SK-N-SH (cell line): ENCODE data around the gene DOCK4. TPM values are rescaled to one million over a fixed set of nuclear protein-coding genes. Genes with fewer than 3 reads are reported as not detected.

ENCODE experiments used
- CTCF ChIA-PET: fragments of 300-600, 350-600 bp; formaldehyde crosslinking; extraction: SDS; loops from one replicate; lab custom pipeline; 2021; lab: Yijun Ruan, JAX
- POLR2A ChIA-PET: fragments of 350-600 bp; sonication (Branson Sonifier 250); formaldehyde crosslinking; extraction: SDS; loops from one replicate; lab custom pipeline; 2020; ENCODE audit warnings: antibody characterized with exemption, inconsistent platforms; lab: Yijun Ruan, JAX
- DNase-seq: peaks from one replicate; pipeline ENCODE4 v3.0.0; 2012
- H2AFZ ChIP-seq: fragments of 200-600 bp; sonication (generic); 2 replicates; pipeline ENCODE4 v1.8.1; 2016; ENCODE audit warnings: antibody characterized with exemption, mild to moderate bottlenecking, low read depth
- H3F3A ChIP-seq: fragments of 200-600 bp; sonication (generic); replicated peaks from 2 replicates; pipeline ENCODE3; 2016; ENCODE audit warnings: antibody characterized with exemption, mild to moderate bottlenecking; ENCODE audit not compliant: insufficient read depth
- H3K27ac ChIP-seq, 2 experiments: fragments of 200-500 bp in 1 of 2; fragments of 200-600 bp in 1 of 2; sonication (Bioruptor generic) in 1 of 2; sonication (generic), shearing (Covaris generic) in 1 of 2; 2 replicates each; pipeline versions ENCODE4 v1.5.1 to v1.6.1; 2014 to 2016; ENCODE audit warnings: low read depth in 2 of 2, inconsistent platforms in 1 of 2, low read length in 1 of 2, mild to moderate bottlenecking in 1 of 2, mixed read lengths in 1 of 2
- H3K27me3 ChIP-seq: fragments of 200-600 bp; sonication (generic), shearing (Covaris generic); 2 replicates; pipeline ENCODE4 v1.6.1; 2016; ENCODE audit warnings: mixed run types; ENCODE audit not compliant: insufficient read depth
- H3K36me3 ChIP-seq, 2 experiments: fragments of 200-500 bp in 1 of 2; fragments of 200-600 bp in 1 of 2; sonication (Bioruptor generic) in 1 of 2; sonication (generic) in 1 of 2; replicated peaks in 1 of 2; 2 replicates each; pipeline versions ENCODE3 to v1.5.1; 2014 to 2016; ENCODE audit warnings: low read length in 1 of 2, mild to moderate bottlenecking in 1 of 2; ENCODE audit not compliant: insufficient read depth in 2 of 2, control insufficient read depth in 1 of 2
- H3K4me1 ChIP-seq, 2 experiments: fragments of 200-500 bp in 1 of 2; fragments of 200-600 bp in 1 of 2; sonication (Bioruptor generic) in 1 of 2; sonication (generic), shearing (Covaris generic) in 1 of 2; 2 replicates each; pipeline versions ENCODE4 v1.5.1 to v1.6.1; 2014 to 2016; ENCODE audit warnings: low read depth in 1 of 2, low read length in 1 of 2, mixed run types in 1 of 2; ENCODE audit not compliant: insufficient read depth in 2 of 2, control insufficient read depth in 1 of 2
- H3K4me2 ChIP-seq: fragments of 200-600 bp; sonication (generic), shearing (Covaris generic); 2 replicates; pipeline ENCODE4 v1.6.1; 2017; ENCODE audit warnings: mixed run types
- H3K4me3 ChIP-seq, 2 experiments: fragments of 200-500 bp in 1 of 2; fragments of 200-600 bp in 1 of 2; sonication (Bioruptor generic) in 1 of 2; sonication (generic), shearing (Covaris generic) in 1 of 2; 2 replicates each; pipeline versions ENCODE4 v1.5.1 to v1.8.1; 2014 to 2016; ENCODE audit warnings: low read depth in 2 of 2, inconsistent platforms in 1 of 2, low read length in 1 of 2, mild to moderate bottlenecking in 1 of 2, mixed read lengths in 1 of 2, moderate library complexity in 1 of 2
- H3K79me2 ChIP-seq: fragments of 200-600 bp; sonication (generic); 2 replicates; pipeline ENCODE4 v1.8.1; 2017; ENCODE audit warnings: mild to moderate bottlenecking; ENCODE audit not compliant: insufficient read depth
- H3K9ac ChIP-seq: fragments of 200-600 bp; sonication (generic); 2 replicates; pipeline ENCODE4 v1.6.1; 2017; ENCODE audit warnings: mixed run types
- H3K9me2 ChIP-seq: fragments of 200-600 bp; sonication (generic); 2 replicates; pipeline ENCODE4 v1.6.1; 2017; ENCODE audit warnings: mixed run types
- H3K9me3 ChIP-seq: fragments of 200-600 bp; sonication (generic); 2 replicates; pipeline ENCODE4 v1.6.1; 2017; ENCODE audit warnings: mixed run types, mild to moderate bottlenecking, moderate library complexity
- H4K20me1 ChIP-seq: fragments of 200-600 bp; sonication (generic); 2 replicates; pipeline ENCODE4 v1.6.1; 2017; ENCODE audit warnings: mild to moderate bottlenecking, mixed run types; ENCODE audit not compliant: insufficient read depth
- CHD2 ChIP-seq: fragments of 150-350 bp; IDR thresholded peaks from 2 replicates; pipeline ENCODE4 v1.6.1; 2018; ENCODE audit warnings: low read length; ENCODE audit not compliant: partially characterized antibody
- EP300 ChIP-seq, 2 experiments: IDR thresholded peaks; 2 replicates each; pipeline versions ENCODE4 v1.4.0 to v1.6.1; 2012; ENCODE audit warnings: borderline replicate concordance in 1 of 2, low read depth in 1 of 2, low read length in 1 of 2
- EZH2phosphoT487 ChIP-seq: fragments of 200-600 bp; sonication (generic); IDR thresholded peaks from 2 replicates; pipeline ENCODE4 v1.6.1; 2017; ENCODE audit warnings: low read depth, mixed run types, mild to moderate bottlenecking, antibody characterized with exemption, moderate library complexity, borderline replicate concordance
- FOXJ3 ChIP-seq: sonication (generic); formaldehyde crosslinking; IDR thresholded peaks from 2 replicates; pipeline ENCODE4 v1.5.1; 2020; ENCODE audit warnings: mild to moderate bottlenecking, missing genetic modification reagents
- FOXM1 ChIP-seq: IDR thresholded peaks from 2 replicates; pipeline ENCODE4 v1.4.0; 2012; ENCODE audit warnings: low read depth, mild to moderate bottlenecking
- GABPA ChIP-seq: IDR thresholded peaks from 2 replicates; pipeline ENCODE4 v1.4.0; 2012; ENCODE audit warnings: low read depth, mild to moderate bottlenecking
- GATA2 ChIP-seq: sonication (generic); formaldehyde crosslinking; IDR thresholded peaks from 2 replicates; pipeline ENCODE4 v1.5.0; 2020; ENCODE audit warnings: mild to moderate bottlenecking, missing genetic modification reagents
- MEF2A ChIP-seq: IDR thresholded peaks from 2 replicates; pipeline ENCODE4 v1.4.0; 2012; ENCODE audit warnings: low read depth, borderline replicate concordance
- MXI1 ChIP-seq: IDR thresholded peaks from 2 replicates; pipeline ENCODE4 v1.6.1; 2012; ENCODE audit warnings: mild to moderate bottlenecking, low read depth, low read length, improper control_type of control experiment
- NFIC ChIP-seq: IDR thresholded peaks from 2 replicates; pipeline ENCODE4 v1.4.0; 2012; ENCODE audit warnings: borderline replicate concordance
- NRF1 ChIP-seq: IDR thresholded peaks from 2 replicates; pipeline ENCODE4 v1.6.1; 2012; ENCODE audit warnings: low read depth, mild to moderate bottlenecking, low read length
- RFX5 ChIP-seq: IDR thresholded peaks from 2 replicates; pipeline ENCODE4 v1.6.1; 2012; ENCODE audit warnings: mild to moderate bottlenecking, improper control_type of control experiment, low read length
- RXRA ChIP-seq: IDR thresholded peaks from 2 replicates; pipeline ENCODE4 v1.4.0; 2012; ENCODE audit warnings: low read depth, mild to moderate bottlenecking, borderline replicate concordance
- SIN3A ChIP-seq: IDR thresholded peaks from 2 replicates; pipeline ENCODE4 v1.6.1; 2012; ENCODE audit warnings: low read depth, mild to moderate bottlenecking, low read length, moderate library complexity, borderline replicate concordance
- SMC3 ChIP-seq: IDR thresholded peaks from 2 replicates; pipeline ENCODE4 v1.6.1; 2012; ENCODE audit warnings: low read depth, low read length, improper control_type of control experiment
- TEAD4 ChIP-seq: IDR thresholded peaks from 2 replicates; pipeline ENCODE4 v1.4.0; 2012; ENCODE audit warnings: mild to moderate bottlenecking, borderline replicate concordance; ENCODE audit not compliant: insufficient read depth
- WGBS: methylation state at CpG from one replicate; pipeline ENCODE4 v1.1.6; 2017; ENCODE audit warnings: low lambda C conversion rate; 5-methylcytosine and 5-hydroxymethylcytosine counted together
- polyA plus RNA-seq, 3 experiments: library from polyadenylated mRNA; depleted of rRNA; stranded (reverse); fragments of >200 nt; gene quantifications; 2 replicates each; pipeline ENCODE4 v1.2.3, GENCODE V29; 2012
- TF ChIP-seq, protein P1 (sequence below): fragments of 150-350 bp; IDR thresholded peaks from 2 replicates; pipeline ENCODE4 v1.6.1; 2017; ENCODE audit warnings: antibody characterized with exemption, low read length, low read depth, borderline replicate concordance
- TF ChIP-seq, protein P2 (sequence below): IDR thresholded peaks from 2 replicates; pipeline ENCODE4 v1.6.1; 2012; ENCODE audit warnings: mild to moderate bottlenecking, low read depth, low read length, moderate library complexity

Gene DOCK4
- polyA plus RNA-seq, 1 of the 3 experiments (the other 2 are of a cell fraction) = 8.5 TPM

DNA sequence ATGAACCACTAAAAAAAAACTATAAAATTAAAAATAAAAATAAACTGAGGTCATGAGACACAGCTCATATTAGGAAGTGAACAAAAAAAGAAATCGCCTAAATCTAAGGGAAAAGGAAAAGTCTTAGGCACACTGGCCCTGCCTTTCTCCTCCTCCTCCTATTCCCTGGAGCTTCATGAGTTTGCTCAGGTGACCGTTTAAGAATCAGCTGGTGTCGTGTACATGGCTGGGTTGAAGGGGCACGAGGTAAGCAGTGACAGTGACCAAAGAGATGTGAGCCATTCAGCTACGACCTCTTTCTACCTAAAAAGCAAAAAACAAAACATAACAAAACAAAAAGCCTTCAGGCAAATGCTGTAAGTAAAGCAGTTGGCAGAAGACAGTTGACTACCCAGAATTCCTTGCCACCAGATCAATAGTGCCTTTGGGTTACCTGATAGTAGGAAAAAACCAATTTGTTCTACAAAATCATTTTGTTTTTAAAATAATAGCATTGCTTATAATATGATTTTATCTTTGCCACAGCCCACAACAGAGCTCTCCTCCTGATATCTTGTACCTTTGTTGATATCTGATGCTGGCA is 135.4 kb downstream of the DOCK4 start:
- POLR2A ChIA-PET = no interaction called here
- no peaks in the 10 kb centered on the region for H3K79me2 ChIP-seq
- H3K27me3 ChIP-seq = no peaks in the 10 kb centered on the region
- 89% methylated on average over 5 of the region's 5 CpGs for WGBS
- no peaks in the 10 kb centered on the region; the same call in 1 of the 2 replicates for H3K9me3 ChIP-seq
- no peak overlapping the region for H2AFZ ChIP-seq
- CTCF ChIA-PET = interaction anchor here (0.7 to 0.8 kb wide), 2 partner anchors 19 to 24 kb away, joined by 3 read pairs; no protein-coding TSS in a partner anchor
- H4K20me1 ChIP-seq = no peaks in the 10 kb centered on the region
- no peak overlapping the region for H3K9ac ChIP-seq
- no peaks in the 10 kb centered on the region for H3K36me3 ChIP-seq
- H3F3A ChIP-seq = no peaks in the 10 kb centered on the region
- H3K4me1 ChIP-seq = peaks cover 0 to 19% of the 10 kb centered on the region in 2 experiments; a peak in 2 of 4 replicates
- H3K27ac ChIP-seq = no peak overlapping the region; a peak in 1 of 4 replicates
- DNase-seq = no peak
- H3K9me2 ChIP-seq = no peaks in the 10 kb centered on the region
- TF ChIP-seq NFIC = no peak
- TF ChIP-seq NRF1 = no peak
- no peak for TF ChIP-seq CHD2
- TF ChIP-seq SMC3 = no peak
- no peak for TF ChIP-seq SIN3A
- no peak for TF ChIP-seq FOXJ3
- no peak for TF ChIP-seq GATA2 (CRISPR knock-in tag)
- TF ChIP-seq, protein P1, sequence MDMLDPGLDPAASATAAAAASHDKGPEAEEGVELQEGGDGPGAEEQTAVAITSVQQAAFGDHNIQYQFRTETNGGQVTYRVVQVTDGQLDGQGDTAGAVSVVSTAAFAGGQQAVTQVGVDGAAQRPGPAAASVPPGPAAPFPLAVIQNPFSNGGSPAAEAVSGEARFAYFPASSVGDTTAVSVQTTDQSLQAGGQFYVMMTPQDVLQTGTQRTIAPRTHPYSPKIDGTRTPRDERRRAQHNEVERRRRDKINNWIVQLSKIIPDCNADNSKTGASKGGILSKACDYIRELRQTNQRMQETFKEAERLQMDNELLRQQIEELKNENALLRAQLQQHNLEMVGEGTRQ = no peak
- no peak for TF ChIP-seq RXRA
- TF ChIP-seq, protein P2, sequence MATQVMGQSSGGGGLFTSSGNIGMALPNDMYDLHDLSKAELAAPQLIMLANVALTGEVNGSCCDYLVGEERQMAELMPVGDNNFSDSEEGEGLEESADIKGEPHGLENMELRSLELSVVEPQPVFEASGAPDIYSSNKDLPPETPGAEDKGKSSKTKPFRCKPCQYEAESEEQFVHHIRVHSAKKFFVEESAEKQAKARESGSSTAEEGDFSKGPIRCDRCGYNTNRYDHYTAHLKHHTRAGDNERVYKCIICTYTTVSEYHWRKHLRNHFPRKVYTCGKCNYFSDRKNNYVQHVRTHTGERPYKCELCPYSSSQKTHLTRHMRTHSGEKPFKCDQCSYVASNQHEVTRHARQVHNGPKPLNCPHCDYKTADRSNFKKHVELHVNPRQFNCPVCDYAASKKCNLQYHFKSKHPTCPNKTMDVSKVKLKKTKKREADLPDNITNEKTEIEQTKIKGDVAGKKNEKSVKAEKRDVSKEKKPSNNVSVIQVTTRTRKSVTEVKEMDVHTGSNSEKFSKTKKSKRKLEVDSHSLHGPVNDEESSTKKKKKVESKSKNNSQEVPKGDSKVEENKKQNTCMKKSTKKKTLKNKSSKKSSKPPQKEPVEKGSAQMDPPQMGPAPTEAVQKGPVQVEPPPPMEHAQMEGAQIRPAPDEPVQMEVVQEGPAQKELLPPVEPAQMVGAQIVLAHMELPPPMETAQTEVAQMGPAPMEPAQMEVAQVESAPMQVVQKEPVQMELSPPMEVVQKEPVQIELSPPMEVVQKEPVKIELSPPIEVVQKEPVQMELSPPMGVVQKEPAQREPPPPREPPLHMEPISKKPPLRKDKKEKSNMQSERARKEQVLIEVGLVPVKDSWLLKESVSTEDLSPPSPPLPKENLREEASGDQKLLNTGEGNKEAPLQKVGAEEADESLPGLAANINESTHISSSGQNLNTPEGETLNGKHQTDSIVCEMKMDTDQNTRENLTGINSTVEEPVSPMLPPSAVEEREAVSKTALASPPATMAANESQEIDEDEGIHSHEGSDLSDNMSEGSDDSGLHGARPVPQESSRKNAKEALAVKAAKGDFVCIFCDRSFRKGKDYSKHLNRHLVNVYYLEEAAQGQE = no peak
- TF ChIP-seq RFX5 = no peak
- TF ChIP-seq, all 33 proteins: peak for 0
- Histone ChIP-seq H3K4me2 (no peak overlapping the region), H3K4me3 (no peak overlapping the region)

DNA sequence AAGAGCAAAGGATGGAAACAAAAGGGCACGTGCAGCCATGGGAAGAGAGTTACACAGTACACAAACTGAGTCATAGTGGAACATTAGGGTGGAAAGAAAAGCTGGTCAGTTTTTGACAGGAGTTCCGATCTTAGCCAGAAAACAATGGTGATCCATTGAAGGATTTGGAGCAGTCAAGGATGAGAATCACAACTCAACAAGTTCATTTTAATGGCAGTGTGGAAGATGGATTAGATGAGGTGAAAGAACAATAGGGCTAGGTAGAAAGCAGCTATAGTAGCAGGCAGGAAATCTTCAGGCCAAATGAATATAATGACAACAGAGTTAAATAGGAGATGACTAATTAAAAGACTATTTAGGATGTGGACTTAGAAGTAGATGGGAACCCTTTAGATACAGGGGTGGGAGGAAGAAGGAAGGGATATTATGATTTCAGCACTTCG is 136.3 kb downstream of the DOCK4 start:
- CTCF ChIA-PET = interaction anchor here (0.8 to 1.2 kb wide), 3 partner anchors 9 to 92 kb away, joined by 3 read pairs; no protein-coding TSS in a partner anchor
- no peaks in the 10 kb centered on the region; the same call in 1 of the 2 replicates for H3K9me3 ChIP-seq
- POLR2A ChIA-PET = no interaction called here
- DNase-seq = no peak
- H3K4me3 ChIP-seq = no peak overlapping the region
- peaks cover 0 to 19% of the 10 kb centered on the region in 2 experiments; a peak in 2 of 4 replicates for H3K4me1 ChIP-seq
- H4K20me1 ChIP-seq = no peaks in the 10 kb centered on the region
- H3F3A ChIP-seq = no peaks in the 10 kb centered on the region
- H3K27me3 ChIP-seq = no peaks in the 10 kb centered on the region
- no peak overlapping the region for H2AFZ ChIP-seq
- no peaks in the 10 kb centered on the region for H3K36me3 ChIP-seq
- H3K27ac ChIP-seq = no peak overlapping the region
- H3K9ac ChIP-seq = no peak overlapping the region
- no peak overlapping the region for H3K4me2 ChIP-seq
- no peaks in the 10 kb centered on the region for H3K9me2 ChIP-seq
- H3K79me2 ChIP-seq = no peaks in the 10 kb centered on the region
- WGBS = 90% methylated on average over 3 of the region's 3 CpGs
- no peak for TF ChIP-seq MEF2A
- TF ChIP-seq GATA2 (CRISPR knock-in tag) = no peak
- TF ChIP-seq SIN3A = no peak
- TF ChIP-seq TEAD4 = no peak
- TF ChIP-seq FOXM1 = no peak
- no peak for TF ChIP-seq MXI1
- no peak for TF ChIP-seq SMC3
- TF ChIP-seq, protein P2 = no peak
- no peak for TF ChIP-seq EZH2phosphoT487
- no peak for TF ChIP-seq GABPA
- TF ChIP-seq FOXJ3 = no peak
- TF ChIP-seq EP300 (IDR thresholded peaks at IDR 0.05; ENCODE audit: borderline replicate concordance in 1 of 2, low read depth in 1 of 2, low read length in 1 of 2) = no peak
- TF ChIP-seq RFX5 = no peak
- no peak for TF ChIP-seq NRF1
